Thyroid gland (tissue), 4 donors: ENCODE measurements around the gene POMT1.

Experiments
- POLR2A ChIP-seq, 2 donors: fragments of 450-650 bp; IDR thresholded peaks; one replicate each; pipeline ENCODE4 v1.6.1; 2017; ENCODE audit warnings: antibody characterized with exemption in 2 of 2, mild to moderate bottlenecking in 2 of 2, moderate library complexity in 1 of 2
- TF ChIP-seq, protein P1 (sequence below), 6 experiments: fragments of 200-600 bp in 3 of 6; fragments of 450-650 bp in 3 of 6; sonication (generic) in 3 of 6; IDR thresholded peaks; one replicate each; pipeline ENCODE4 v1.5.1; 2016 to 2019; ENCODE audit warnings: antibody characterized with exemption in 6 of 6, mild to moderate bottlenecking in 2 of 6, inconsistent platforms in 1 of 6, moderate library complexity in 1 of 6

DNA sequence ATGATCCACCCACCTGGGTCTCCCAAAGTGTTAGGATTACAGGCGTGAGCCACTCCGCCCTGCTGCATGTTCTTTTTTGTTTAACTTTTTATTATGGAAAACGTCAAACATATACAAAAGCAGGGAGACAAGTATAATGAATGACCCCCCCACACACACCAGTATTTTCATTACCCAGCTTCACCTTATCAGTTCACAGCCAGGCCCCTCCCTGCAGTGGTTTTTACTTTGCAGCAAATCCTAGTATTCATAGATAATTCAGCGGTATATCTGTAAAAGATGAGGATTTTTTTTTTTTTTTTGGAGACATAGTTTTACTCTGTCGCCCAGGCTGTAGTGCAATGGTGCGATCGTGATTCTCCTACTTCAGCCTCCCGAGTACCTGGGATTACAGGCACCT is 2.3 kb downstream of the POMT1 start:
- TF ChIP-seq, protein P1, sequence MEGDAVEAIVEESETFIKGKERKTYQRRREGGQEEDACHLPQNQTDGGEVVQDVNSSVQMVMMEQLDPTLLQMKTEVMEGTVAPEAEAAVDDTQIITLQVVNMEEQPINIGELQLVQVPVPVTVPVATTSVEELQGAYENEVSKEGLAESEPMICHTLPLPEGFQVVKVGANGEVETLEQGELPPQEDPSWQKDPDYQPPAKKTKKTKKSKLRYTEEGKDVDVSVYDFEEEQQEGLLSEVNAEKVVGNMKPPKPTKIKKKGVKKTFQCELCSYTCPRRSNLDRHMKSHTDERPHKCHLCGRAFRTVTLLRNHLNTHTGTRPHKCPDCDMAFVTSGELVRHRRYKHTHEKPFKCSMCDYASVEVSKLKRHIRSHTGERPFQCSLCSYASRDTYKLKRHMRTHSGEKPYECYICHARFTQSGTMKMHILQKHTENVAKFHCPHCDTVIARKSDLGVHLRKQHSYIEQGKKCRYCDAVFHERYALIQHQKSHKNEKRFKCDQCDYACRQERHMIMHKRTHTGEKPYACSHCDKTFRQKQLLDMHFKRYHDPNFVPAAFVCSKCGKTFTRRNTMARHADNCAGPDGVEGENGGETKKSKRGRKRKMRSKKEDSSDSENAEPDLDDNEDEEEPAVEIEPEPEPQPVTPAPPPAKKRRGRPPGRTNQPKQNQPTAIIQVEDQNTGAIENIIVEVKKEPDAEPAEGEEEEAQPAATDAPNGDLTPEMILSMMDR (IDR thresholded peaks at IDR 0.05), result no peak
- no peak for TF ChIP-seq POLR2A (IDR thresholded peaks at IDR 0.05)
